DMS114 treated with DMSO at 0.1 percent for 48 hours (cell line): Measurements from ENCODE around the gene UBD.

Experiments used
- DNase-seq: peaks from one replicate; lab custom pipeline; 2025; ENCODE audit not compliant: unreplicated experiment; lab: John Stamatoyannopoulos, UW

The UBD gene

GRCh38 chr6:29561606-29562181 lies 2.2 kb upstream of the UBD start:
- no peak for DNase-seq

DNA sequence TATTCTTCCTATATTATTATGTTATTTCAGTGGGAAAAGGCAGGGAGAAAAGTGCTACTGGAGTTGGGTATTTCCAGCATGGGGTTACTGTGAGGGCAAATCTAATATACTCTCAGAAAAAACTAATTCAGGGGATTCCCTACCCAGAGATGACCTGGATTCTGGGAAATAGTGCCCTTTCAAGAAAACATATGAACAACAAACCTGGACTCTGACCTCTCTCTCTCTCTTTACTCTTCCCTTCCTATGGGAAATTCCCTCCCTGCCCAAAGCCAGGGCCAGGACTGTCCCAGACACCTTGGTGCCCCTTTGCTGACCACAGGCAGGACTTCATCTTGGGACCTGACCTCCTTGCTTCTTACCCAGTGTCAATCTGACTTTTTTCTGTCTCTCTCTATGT lies 1.6 kb upstream of the UBD start:
- DNase-seq: no peak

GRCh38 chr6:29558439-29559079 lies 973 bp downstream of the UBD start:
- no peak for DNase-seq

DNA sequence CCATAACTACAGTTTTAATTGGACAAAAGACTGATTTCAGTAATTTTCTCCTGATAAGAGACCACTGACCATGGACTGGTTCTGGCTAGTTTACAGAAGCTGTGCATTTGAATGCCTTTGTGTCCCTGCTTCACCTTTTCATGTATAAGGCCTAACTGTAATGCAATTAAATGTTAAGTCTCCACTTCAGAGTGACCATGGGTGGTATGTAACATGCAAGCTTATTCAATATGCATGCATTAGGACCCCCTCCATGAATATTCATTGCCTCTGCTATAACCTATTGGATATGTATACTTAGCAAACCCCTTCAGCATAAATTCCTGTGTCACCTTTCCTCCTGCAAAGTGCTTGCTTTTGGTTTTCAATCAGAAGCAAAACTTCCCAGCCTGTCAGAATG lies 2.2 kb downstream of the UBD start:
- no peak for DNase-seq

- DNase-seq: no peak
Measured at GRCh38 chr6:29554764-29555163, 4.8 kb downstream of the UBD start.

DNA sequence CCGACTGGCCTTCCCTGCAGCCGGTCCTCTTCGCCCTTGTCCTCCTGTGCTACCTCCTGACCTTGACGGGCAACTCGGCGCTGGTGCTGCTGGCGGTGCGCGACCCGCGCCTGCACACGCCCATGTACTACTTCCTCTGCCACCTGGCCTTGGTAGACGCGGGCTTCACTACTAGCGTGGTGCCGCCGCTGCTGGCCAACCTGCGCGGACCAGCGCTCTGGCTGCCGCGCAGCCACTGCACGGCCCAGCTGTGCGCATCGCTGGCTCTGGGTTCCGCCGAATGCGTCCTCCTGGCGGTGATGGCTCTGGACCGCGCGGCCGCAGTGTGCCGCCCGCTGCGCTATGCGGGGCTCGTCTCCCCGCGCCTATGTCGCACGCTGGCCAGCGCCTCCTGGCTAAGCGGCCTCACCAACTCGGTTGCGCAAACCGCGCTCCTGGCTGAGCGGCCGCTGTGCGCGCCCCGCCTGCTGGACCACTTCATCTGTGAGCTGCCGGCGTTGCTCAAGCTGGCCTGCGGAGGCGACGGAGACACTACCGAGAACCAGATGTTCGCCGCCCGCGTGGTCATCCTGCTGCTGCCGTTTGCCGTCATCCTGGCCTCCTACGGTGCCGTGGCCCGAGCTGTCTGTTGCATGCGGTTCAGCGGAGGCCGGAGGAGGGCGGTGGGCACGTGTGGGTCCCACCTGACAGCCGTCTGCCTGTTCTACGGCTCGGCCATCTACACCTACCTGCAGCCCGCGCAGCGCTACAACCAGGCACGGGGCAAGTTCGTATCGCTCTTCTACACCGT lies 6.1 kb downstream of the UBD start:
- no peak for DNase-seq

DNA sequence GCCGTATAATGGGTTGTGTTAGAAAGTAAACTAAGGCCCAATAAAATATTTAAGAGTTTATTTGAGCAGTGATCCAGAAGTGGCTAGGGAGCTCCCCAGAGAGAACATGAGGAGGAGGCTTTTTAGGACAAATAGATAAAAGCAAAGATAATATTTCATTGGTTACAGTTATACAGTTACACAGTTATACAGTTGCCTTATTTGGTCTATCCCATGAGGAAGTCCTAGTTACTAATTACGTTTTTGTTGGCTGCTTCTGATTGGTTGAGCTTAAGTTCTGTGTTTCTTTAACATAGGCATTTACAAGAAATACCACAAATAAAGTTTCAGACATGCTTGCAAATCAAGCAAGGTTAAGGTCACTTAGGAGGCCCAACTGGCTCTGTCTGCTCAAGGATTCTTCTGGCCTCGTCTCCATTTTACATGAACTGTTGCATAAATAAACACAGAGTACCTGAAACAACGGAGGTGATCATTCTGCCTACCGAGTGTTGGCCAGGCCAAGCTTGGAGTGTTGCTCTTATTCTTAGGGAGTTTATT lies 7.0 kb downstream of the UBD start:
- DNase-seq: peak; percentile 62

DNA sequence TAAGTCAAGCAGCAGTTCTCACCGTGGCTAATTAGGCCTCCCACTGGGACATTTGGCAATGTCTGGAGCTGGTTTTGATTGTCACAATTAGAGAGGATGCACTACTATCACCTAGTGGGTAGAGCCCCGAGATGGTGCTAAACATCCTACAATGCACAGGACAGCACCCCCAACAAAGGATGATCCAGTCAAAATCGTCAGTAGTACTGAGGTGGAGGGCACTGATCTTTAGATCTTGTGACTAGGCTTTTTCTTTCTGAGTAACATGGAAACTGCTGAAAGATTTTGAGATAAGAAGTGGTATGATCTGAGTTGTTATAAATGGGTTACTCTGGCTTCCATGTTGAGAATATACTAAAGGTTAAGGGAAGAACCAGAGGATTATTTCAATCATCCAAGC lies 12.0 kb downstream of the UBD start:
- no peak for DNase-seq

GRCh38 chr6:29537714-29538403 lies 21.7 kb downstream of the UBD start:
- DNase-seq: no peak

- no peak for DNase-seq
Measured at GRCh38 chr6:29532320-29532951, 27.1 kb downstream of the UBD start.

GRCh38 chr6:29531668-29532067 lies 27.9 kb downstream of the UBD start:
- no peak for DNase-seq

DNA sequence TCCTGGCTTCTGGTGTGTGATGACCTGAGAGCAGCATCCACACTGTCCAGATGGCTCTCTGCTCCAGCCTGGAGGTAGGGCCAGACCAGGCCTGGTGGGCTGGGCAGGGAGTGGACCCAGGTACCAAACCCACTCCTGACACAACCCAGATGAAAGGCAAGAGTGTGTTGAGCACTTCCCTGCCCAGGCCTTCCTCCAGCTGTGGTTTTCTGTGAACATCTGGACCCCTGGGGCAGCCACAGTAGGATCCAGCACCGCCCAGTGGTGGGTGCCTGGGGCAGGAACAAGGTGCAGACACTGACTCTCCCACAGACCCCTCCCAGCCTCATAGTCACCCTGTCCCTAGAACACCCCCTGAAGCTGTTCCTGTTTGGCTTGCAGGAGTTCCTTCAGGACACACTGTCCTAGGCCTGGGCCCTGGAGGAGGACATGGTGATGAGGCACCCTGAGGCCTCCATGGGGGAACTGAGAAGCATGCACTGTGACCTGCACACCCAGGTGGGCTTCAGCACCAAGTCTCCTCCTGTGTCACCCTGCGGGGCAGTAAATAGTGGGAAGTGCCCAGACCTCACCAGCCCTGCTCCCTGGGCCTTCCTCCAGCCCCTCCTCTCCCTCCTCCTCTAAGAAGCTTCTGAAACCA lies 28.7 kb downstream of the UBD start:
- no peak for DNase-seq

GRCh38 chr6:29529956-29530355 lies 29.6 kb downstream of the UBD start:
- no peak for DNase-seq

- no peak for DNase-seq
Measured at GRCh38 chr6:29528988-29529560, 30.5 kb downstream of the UBD start.

DNA sequence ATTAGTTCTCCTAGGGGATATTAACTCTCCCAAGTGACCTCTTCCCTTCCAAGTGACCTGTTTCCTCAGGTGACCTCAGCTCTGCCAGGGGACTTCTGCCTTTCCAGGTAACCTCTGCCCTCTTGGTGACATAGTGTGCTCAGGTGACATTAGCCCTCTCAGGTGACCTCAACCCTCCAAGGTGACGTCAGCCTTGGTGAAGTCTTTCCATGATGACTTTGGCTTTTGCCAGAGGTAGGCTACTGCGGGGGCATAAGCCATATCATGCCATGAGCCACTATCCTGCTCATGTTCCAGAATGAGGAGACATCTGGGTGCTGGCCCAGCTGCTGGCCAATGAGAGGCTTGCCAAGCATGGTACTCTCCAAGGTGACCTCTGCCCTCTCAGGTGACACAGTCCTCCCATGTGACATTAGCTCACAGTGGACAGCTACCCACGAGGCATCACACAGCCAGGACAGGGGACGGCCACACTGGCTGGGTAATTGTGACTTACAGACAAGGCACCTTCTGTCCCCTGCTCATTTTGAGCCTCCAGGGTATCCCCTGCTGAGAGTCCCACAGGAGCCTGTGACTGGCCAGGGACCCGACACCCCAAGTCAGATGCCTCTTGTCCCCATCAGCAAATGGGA lies 31.1 kb downstream of the UBD start:
- no peak for DNase-seq

DNA sequence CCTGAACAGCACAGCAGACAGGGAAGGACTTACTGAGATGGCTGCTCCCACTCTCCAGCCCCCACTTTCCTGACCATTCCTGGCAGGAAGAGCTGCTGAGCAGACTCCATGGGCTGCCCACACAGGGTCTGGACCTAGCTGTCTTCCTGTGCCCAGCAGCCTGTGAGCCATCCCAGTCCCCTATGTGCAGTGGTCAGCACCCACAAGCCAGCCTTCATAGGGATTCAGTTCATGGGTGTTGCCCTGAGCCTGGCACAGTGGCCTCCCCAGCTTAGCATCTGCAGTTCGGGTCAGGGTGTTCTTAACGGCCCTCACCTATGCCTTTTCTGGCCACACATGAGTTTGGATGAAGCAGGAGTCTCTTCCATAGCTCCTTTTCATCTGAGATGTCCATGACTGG lies 32.0 kb downstream of the UBD start:
- no peak for DNase-seq

DNA sequence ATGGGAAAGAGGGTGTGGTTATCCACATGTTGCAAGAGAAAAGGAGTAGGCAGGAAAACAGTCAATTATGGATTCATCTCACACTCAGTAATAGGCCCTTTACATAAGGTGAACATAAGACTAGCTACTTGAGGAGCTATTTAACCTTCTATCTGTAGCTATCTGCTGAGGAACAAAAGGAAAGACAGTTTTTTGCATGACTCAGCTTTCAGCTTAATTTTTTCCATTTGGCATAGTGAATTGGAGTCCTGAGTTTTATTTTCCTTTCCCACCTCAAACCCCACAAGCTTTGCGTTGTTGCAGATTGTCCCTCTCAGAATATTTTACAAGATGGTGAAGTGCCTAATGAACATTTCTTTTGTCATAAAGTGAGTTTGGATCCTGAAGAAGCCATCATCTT lies 32.4 kb downstream of the UBD start:
- DNase-seq: no peak

DNA sequence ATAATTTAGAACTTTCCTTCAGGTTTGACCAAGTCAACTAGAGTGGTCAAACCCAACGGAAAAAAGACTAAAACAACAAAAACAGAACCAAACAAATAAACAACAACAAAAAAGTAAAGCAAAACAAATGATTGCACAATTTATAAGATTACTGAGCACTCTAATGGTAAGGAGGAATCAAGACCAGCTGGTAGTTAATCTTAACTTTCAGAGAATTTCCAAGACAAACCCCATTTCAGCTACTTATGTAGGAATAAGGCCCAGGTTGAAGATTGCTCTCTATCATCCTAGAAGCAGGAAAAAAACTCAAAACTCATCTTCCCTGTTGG lies 34.3 kb downstream of the UBD start:
- DNase-seq: no peak

DNA sequence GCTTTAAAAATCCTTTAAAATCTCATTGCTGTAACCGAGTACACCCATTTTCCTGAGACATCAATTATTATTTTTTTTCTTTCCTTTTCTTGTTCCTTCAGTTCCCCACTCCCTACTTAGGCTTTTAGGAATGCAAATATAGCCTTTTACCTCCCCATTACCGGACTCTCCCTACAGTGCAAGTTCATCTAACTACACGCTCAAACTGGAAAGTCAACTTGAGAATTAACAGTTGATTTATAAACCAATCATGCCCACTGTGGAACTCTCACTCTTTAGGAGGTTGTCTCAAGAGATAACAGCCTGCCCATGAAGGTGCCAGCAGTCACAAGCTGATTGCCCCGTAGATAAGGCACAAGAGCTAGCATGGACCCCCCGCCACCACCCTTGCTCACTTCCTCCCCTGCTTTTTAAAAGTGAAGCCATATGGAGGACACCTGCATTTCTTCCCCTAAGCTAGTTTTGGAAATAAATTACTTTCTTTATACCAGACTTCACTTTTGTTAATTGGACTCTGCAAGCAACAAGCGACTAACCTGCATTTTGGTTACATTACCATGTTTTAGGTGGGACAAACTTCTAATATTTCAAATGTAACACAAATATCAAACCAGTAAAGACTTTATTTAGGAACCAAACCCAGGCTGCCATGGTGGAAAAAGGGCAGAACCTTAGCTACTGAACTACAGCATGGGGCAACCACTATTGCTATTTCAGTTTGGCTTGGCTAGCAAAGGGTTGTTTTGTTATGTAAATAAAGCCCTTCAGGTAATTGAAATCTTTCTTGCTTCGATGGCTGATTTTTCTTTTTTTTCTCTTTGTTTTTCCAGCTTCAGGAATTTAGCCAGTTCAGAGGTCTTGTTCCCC lies 34.9 kb downstream of the UBD start:
- DNase-seq: no peak
